Measurements from ENCODE around the gene CHRND. TPM values are rescaled to one million over a fixed set of nuclear protein-coding genes. Genes with fewer than 3 reads are reported as not detected.

Gene CHRND
- total RNA-seq = not detected

DNA sequence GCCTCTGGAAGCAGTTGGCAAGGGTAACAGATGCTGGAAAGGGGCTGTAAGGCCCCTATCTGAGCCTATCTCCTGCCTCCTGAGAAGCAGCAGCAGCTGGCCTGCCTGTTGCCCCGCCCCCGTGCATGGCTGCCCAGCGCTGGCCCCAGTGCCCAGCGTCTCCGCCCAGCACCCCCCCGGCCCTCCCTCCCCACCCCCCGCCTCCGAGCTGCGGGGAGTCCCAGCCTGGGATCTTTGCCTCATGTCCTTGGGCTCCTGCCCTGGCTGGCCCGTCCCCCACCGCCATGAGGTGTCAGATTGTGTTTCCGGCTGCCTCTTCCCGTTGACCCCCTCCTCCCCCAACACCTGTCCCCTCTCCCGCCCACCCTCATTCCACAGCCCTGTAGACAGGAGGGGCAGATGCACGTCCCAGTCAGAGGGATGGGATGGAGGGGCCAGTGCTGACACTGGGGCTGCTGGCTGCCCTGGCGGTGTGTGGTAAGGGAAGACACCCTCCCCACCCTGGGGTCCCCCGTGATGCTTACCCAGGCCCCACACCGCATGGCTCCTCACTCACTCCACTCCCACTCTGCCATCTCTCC lies at the start of gene CHRND:
TSS of gene CHRND (plus strand) at position 370 of the 581 bp plus-strand sequence. CDS start at position 426, 56 bp downstream.
- no peak for TF ChIP-seq POLR2A (IDR thresholded peaks at IDR 0.05)
- TF ChIP-seq, protein P1, sequence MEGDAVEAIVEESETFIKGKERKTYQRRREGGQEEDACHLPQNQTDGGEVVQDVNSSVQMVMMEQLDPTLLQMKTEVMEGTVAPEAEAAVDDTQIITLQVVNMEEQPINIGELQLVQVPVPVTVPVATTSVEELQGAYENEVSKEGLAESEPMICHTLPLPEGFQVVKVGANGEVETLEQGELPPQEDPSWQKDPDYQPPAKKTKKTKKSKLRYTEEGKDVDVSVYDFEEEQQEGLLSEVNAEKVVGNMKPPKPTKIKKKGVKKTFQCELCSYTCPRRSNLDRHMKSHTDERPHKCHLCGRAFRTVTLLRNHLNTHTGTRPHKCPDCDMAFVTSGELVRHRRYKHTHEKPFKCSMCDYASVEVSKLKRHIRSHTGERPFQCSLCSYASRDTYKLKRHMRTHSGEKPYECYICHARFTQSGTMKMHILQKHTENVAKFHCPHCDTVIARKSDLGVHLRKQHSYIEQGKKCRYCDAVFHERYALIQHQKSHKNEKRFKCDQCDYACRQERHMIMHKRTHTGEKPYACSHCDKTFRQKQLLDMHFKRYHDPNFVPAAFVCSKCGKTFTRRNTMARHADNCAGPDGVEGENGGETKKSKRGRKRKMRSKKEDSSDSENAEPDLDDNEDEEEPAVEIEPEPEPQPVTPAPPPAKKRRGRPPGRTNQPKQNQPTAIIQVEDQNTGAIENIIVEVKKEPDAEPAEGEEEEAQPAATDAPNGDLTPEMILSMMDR (IDR thresholded peaks at IDR 0.05) = no peak
- H3K27ac ChIP-seq = no peak within 1 kb of the TSS
- no peaks in the 10 kb centered on the region for H3K36me3 ChIP-seq
- no peak for DNase-seq
- peaks cover 19 to 81% (median 23%) of the 10 kb centered on the region in 4 donors for H3K27me3 ChIP-seq
- peaks cover 17 to 39% (median 26%) of the 10 kb centered on the region in 3 donors for H3K4me1 ChIP-seq
- H3K9me3 ChIP-seq = no peaks in the 10 kb centered on the region
- intact Hi-C loops (cut with DNase I) = no loop called here
- H3K4me3 ChIP-seq = no peak within 1 kb of the TSS
- 30 to 43% methylated on average over 2 to 7 of the region's 18 CpGs for WGBS, 2 donors

DNA sequence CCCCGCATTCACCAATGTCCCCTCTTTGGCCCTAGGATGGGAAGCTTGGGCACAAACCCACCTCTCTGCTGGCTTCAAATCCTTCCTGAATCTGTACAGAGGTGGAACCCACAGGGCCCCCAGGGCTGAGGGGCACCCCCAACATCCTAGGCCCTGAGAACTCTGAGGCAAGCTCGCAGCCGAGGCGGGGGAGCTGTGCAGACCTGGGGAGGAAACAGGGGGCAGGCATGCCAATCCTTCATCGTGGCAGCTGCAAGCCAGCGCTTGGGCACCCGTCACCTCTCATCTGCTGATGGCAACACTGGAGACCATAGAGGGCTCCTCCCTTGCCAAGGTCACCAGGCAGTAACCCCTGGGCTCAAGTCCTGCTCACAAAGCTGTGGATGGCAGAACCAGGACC lies 49.2 kb upstream of the CHRND start:
- WGBS, 2 donors = 90 to 100% methylated on average over 2 to 3 of the region's 7 CpGs
- Histone ChIP-seq H3K9me3 (no peaks in the 10 kb centered on the region), H3K4me1 (no peaks in the 10 kb centered on the region), H3K27me3 (peaks cover 0 to 87% (median 0%) of the 10 kb centered on the region in 4 donors), H3K4me3 (no peak overlapping the region), H3K36me3 (no peaks in the 10 kb centered on the region), H3K27ac (no peak overlapping the region)
- intact Hi-C loops (cut with DNase I) = no loop called here
- no peak for DNase-seq
- no peak for TF ChIP-seq POLR2A (IDR thresholded peaks at IDR 0.05)
- TF ChIP-seq, protein P1 (IDR thresholded peaks at IDR 0.05) = no peak

DNA sequence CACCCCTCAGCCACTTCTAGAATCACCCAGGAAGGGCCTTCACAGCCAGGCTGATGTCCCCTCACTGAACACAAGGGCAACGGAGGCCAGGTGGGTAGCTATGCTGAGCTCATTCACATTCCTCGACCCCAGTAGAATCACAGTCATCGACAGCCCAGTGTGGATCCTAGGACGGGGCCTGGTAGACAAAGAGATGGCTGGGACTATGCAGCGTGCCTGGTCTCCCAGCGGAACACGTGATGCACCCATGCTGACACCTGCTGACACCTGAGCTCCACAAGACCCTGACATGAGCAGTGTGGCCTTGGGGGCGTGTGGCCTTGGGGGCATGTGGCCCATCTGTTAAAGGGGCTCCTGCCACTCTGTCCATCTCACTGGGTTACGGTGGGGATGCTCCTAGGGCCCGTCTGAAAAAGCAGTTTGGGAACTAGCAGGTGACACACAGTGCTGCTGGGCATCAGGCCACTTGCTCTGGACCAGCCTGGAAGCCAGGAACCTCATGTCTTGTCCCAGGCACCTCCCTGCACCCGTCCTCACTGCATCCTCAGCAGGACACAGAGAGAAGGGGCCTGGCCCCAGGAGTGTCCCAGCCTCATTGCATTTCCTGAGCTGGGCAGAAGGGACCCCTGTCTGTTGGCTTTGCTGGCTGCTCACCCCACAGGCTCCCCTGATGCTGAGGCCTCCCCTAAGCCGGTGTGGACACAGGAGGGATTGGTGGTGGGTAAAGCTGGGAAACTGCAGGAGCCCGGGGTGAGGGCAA lies 48.0 kb upstream of the CHRND start:
- H3K4me3 ChIP-seq = no peak overlapping the region
- TF ChIP-seq POLR2A (IDR thresholded peaks at IDR 0.05) = no peak
- TF ChIP-seq, protein P1 (IDR thresholded peaks at IDR 0.05) = no peak
- H3K27me3 ChIP-seq = peaks cover 0 to 87% (median 0%) of the 10 kb centered on the region in 4 donors
- 80% methylated on average over 1 to 2 of the region's 13 CpGs for WGBS, 2 donors
- no peak overlapping the region for H3K27ac ChIP-seq
- no peaks in the 10 kb centered on the region for H3K4me1 ChIP-seq
- intact Hi-C loops (cut with DNase I) = no loop called here
- no peaks in the 10 kb centered on the region for H3K36me3 ChIP-seq
- no peaks in the 10 kb centered on the region for H3K9me3 ChIP-seq
- no peak for DNase-seq

DNA sequence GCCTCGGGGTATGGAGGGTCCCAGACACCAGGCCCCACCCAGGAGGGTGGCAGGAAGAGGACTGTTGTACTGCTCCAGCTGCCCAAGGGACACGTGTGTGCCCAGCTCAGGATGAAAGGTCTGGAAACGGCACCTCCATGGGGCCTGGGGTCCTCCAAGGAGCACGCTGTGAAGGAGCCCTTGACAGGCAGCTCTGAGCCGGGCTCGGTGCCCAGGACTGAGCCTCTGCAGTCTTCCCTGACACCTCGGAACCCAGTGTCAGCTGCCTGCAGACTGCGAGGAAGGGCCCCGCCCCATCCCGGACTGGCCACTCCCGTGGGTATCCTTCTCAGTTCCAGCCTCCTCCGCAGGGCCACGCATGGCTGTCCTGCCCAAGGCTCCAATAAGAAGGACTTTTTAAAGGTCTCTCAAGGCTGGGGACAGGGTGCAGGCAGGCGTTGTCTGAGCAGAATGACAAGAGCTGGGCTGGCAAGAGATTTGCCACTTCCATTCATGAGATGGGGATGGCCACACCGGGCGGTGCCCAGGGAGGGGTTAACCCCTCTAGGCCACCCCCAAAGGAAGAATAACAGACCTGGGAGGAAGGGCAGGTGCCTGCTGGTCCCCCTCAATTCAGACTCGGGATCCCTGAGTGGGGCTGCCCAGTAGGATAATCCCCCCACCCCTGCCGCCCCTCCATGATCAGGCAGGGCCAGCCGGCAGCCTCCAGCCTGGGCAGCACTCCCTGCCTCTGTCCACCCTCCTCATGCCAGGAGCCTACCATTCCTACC lies 47.2 kb upstream of the CHRND start:
- H3K9me3 ChIP-seq = no peaks in the 10 kb centered on the region
- no peak overlapping the region for H3K27ac ChIP-seq
- intact Hi-C loops (cut with DNase I) = no loop called here
- no peaks in the 10 kb centered on the region for H3K36me3 ChIP-seq
- WGBS, 2 donors = 55 to 80% methylated on average over 2 to 4 of the region's 19 CpGs
- H3K27me3 ChIP-seq = peaks cover 0 to 87% (median 0%) of the 10 kb centered on the region in 4 donors
- no peaks in the 10 kb centered on the region for H3K4me1 ChIP-seq
- DNase-seq = no peak
- TF ChIP-seq, protein P1 (IDR thresholded peaks at IDR 0.05) = no peak
- no peak for TF ChIP-seq POLR2A (IDR thresholded peaks at IDR 0.05)
- H3K4me3 ChIP-seq = no peak overlapping the region
